ENCODE measurements around the gene DNAH1.

The DNAH1 gene

GRCh38 chr3:52290596-52291507 lies 25.3 kb upstream of the DNAH1 start:
- no peak for DNase-seq (ENCODE audit: low spot score)

GRCh38 chr3:52291508-52292181 lies 24.5 kb upstream of the DNAH1 start:
- no peak for DNase-seq (ENCODE audit: low spot score)

DNA sequence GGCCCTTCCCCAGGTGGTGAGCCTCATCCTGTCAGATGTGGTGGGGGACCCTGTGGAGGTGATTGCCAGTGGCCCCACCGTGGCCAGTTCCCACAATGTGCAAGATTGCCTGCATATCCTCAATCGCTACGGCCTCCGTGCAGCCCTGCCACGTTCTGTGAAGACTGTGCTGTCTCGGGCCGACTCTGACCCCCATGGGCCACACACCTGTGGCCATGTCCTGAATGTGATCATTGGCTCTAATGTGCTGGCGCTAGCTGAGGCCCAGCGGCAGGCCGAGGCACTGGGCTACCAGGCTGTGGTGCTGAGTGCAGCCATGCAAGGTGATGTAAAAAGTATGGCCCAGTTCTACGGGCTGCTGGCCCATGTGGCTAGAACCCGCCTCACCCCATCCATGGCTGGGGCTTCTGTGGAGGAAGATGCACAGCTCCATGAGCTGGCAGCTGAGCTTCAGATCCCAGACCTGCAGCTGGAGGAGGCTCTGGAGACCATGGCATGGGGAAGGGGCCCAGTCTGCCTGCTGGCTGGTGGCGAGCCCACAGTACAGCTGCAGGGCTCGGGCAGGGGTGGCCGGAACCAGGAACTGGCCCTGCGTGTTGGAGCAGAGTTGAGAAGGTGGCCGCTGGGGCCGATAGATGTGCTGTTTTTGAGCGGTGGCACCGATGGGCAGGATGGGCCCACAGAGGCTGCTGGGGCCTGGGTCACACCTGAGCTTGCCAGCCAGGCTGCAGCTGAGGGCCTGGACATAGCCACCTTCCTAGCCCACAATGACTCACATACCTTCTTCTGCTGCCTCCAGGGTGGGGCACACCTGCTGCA lies 23.7 kb upstream of the DNAH1 start:
- DNase-seq (ENCODE audit: low spot score) = no peak

GRCh38 chr3:52293491-52294319 lies 22.4 kb upstream of the DNAH1 start:
- DNase-seq (ENCODE audit: low spot score) = no peak

DNA sequence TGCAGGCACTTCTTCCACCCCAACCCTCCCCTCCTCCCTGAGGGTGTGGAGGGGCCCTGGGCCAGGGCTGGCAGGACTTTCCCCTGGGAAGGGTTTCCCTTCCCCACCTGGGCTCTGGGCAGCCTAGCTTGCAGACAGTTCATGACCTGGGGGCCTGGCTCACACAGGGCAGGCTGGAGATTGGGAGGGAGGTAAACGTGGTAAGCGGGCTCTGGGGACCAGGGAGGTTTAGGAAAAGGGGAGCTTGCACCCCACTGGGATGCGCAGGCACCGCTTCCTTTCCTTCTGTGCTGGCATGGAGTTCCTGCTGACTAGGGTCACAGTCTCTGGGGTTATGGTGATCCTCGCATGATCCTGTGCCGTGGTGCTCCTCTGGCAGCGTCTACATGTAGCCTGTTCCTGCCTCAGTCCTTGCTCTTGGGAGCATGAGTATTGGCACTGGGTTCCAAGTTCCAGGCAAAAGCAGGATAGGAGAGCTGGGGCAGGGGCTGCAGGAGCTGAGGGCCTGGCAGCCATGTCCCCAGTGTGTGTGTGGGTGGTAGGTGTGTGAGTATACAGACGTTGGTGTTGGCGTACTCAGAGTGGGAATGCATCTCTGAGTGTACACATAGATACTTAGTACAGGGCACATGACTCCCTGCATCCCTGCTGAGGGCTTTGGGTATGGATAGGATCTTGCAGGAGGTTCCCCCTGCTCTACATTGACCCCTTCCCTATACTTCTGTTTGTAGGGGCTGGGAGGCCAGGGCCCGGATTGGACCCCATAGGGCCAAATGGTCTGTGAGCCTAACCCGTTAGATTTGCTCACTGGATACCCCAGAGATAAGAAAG lies 21.6 kb upstream of the DNAH1 start:
- DNase-seq (ENCODE audit: low spot score) = no peak

DNA sequence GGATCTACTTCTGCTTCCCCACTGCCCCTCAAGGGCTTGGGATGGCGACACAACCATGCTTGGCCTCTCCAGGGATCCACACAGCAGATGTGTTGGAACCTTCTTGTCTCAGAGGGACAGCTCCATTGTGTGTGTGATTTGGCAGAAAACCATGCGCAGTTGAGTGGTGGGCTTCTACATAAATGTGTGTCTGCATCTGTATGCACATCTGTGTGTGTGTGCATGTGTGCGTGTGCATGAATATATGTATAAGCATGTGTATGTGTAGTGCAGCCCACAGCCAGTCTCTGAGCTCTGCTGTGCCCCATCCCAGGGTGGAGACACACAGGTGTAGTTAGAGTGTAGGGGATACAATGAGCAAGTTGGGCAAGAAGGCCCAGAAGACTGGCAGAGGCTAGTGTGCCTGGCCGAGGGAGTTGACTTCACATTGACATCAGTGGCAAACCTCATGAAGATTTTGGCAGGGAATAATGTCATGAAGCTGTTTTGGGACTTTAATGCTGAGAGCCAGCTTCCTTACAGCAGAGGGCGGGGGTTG lies 20.4 kb upstream of the DNAH1 start:
- DNase-seq (ENCODE audit: low spot score) = no peak

DNA sequence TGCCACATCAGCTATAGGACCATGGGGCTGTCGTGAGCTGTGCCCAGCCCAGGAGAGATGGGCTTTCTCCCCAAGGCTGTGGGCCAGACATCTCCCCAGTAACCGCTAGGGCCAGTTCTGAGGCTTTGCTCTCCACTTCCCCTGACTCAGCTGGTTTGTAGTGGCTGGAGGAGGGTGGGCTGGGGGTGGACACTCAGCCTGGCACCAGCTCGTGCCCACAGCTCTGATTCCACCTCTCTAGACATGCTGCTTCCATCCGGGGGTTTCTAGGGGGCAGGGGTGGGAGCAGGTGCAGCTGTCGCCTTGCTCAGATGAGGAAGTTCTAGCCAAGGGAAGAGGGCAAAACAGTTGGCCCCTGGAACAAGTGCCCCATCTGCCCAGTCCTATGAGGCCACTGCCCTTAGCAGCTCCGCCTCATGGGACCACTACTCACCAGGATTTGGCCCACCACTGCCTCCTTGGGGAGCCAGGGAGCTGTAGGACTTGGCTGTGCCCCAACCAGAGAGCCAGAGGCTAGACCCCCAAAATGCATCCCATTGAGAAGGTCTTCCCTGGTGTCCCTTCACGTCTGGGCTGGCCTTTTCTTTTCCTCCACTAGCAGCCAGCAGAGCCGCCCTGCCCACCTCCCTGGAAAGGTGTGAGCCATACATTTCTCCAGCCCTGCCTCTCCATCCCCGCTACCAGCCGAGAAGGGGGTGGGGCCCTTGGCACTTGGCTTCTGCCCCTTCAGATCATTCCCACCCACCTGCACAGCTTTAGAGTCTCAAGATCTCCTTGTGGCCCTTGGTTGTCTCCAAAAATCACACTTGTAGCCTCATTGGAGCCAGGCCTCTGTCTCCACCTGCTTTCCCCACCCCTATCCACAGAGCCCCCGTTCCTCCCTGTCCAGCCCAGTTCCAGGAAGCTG lies 18.6 kb upstream of the DNAH1 start:
- DNase-seq (ENCODE audit: low spot score) = no peak

DNA sequence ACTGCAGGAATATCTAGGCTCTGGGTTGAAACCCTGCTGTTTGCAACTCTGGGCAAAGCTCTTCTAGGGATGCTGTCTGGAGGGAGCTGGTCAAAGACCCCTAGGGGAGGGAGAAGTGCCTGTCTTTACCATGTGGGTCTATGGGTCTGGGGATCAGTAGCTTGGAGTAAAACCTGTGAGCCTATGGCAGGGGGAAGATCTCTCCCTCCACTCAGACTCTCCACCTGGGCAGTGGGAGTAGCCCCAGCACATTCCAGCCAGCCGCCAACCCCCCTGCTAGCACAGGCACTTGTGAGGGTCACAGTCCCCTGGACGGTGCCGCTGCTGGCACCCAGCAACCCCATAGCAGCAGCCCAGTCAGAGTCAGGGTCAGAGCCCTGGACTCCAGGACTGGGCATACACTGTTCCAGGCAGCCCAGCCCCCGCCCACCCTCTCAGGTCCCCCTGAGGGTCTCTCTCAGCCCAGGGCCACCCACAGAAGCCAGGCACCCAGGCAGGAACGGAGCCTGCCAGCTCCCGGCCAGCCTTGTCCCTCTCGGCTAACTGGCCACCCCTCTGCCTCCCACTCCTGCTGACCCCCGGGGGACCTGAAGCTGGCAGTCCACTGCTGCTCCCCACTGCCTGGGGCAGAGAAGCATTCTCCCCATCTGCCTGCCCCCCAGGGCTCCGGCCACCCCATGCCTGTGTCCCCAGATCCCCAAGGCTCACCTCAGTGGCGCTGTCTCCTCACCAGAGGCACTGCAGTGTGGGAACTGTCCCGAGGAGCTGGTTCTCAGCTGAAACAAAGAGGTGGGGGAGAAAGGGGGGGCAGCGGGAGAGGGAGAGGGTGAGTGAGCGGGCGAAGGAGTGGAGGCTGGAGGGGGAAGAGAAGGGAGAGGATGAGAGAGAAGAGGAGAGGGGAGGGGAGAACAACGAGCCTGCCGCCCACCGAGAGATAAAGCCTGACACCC lies 17.7 kb upstream of the DNAH1 start:
- no peak for DNase-seq (ENCODE audit: low spot score)

DNA sequence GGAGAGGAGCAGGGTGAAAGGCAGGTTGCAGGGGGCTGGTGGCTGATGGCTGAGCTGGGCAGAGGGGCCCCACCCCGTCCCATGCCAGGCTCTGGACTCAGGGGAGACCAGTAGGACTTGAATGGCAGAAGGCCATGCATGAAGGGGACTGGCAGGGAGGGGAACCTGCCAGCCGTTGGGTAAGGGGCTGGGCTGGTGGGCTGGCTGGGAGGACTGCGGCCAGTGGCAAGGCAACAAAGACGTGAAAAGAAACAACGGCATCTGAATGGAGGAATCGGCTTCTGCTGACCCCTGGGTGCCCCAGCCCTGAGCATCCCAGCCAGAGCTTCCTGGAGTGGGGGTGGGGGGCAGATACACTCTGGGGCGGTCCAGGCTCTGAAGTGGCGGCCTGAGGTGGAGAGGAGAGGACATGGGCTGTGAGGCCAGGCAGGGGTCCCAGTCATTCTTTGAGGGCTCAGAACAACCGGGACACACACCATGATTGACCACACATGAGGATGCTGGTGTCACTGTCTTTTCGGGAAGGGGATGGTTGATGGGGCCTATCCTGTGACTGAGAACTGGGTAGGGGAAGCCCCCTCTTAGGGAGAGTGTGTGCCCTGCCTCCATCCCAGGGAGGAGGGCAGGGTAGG lies 16.8 kb upstream of the DNAH1 start:
- DNase-seq (ENCODE audit: low spot score) = no peak

DNA sequence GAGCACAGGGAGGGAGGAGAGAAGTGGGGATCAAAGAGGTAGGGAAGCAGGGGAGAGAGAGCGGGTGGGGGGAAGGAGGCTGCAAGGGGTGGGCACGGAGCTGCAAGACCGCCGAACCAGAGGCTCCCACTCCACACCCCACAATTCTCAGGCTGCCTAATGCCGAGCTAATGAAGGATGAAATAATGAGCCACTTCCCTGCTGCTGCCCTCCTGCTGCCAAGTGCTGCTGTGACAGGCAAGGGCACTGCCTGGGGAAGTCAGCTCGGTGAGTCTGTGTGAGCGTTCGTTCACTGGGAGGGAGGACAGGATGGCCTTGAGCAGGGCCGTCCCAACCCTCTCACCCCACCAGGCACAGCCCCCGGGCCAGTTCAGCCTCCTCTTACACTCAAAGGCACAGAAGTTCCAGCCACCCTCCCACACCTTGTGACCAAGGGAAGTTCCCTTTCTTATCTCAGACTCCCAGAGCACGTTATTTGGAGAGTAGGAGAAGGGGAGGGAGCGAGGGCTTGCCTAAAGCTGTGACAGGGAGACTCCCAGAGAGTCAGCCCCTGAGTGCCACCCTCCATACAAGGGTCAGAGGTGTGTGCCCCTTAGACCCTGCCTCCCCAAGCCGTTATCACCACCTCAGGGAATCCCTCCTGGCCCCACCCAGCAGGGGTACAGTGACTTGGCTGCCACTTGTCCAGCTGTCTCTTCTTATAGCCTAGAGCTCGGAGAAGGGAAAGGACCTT lies 16.1 kb upstream of the DNAH1 start:
- peak; percentile 45 for DNase-seq (ENCODE audit: low spot score)

DNA sequence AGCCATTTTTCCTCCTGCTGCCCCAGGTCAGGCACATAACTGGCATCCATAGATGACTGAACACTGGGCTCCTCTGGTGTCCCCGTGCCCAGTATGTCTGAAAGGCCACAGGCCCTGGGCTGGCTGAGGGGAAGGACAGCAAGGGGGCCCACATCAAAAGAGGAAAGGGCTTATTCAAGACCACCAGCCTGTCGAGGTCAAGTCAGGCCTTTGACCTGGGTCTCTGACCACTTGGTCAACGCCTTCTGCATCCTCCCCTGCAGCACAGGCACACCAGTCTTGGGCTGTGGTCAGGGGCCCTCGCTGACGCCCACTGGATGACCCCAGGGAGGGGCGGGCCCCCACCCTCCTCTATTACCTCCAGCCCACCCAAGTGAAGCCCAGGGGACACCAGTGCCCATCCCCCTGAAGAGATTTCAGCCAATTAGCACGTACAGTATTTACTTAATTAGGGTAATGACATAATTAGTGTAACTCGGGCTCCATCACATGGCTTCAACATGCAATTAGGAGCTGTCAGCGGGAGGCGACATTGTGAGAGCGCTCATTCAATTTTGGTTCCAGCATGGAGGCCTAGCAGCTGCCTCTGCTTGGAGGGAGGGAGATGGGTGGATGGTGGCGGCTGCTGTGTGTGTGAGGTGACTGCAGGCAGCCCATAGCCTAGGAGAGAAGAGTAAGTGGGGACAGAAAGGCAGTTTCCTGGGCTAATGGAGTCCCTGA lies 13.5 kb upstream of the DNAH1 start:
- DNase-seq (ENCODE audit: low spot score) = no peak

DNA sequence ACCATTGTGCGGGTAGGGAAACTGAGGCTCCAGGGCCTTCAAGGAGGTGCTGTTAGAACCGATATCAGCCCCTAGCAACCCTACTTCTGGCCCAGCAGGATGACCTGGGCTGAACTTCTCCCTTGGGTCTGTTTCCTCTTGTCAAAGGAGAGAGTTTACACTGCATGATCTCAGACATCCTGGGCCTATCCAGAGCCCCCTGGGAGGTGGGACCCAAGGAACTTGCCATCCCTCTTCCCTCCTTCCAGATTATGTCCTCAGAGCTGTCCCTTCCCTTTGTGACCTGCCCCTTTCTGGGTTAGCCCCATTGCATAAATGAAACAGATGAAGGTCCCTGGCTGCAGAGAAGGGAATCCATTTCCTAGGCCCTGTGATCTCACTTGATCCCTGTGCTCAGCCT lies 12.3 kb upstream of the DNAH1 start:
- no peak for DNase-seq (ENCODE audit: low spot score)

DNA sequence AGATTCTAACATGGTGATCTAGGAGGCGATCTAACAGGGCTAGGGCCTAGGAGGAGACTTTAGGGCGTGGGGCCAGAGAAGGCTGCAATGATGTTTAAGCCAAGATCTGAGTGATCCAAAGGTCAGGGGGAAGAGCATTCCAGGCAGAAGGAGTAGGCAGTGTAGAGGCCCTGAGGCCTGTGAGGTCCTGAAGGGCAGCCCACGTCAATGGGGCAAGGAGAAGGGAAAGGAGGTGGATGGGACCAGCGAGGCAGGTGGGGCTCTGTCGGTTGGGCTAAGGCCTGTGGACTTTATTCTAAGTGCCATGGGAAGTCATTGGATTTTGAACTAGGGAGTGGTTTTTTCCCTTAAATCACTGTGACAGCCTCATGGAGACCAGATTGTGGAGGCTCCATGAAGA lies 10.2 kb upstream of the DNAH1 start:
- DNase-seq (ENCODE audit: low spot score) = no peak

GRCh38 chr3:52306978-52307377 lies 9.1 kb upstream of the DNAH1 start:
- DNase-seq (ENCODE audit: low spot score) = no peak

- DNase-seq (ENCODE audit: low spot score) = no peak
These were observed 7.8 kb upstream of the DNAH1 start for GRCh38 chr3:52308308-52308707.

GRCh38 chr3:52310861-52311575 lies 5.1 kb upstream of the DNAH1 start:
- no peak for DNase-seq (ENCODE audit: low spot score)

Measured in kidney tubule cell (primary cell).